K562 (cell line): ENCODE results near the gene HLA-DRB1.

Experiments used
- CC2D1A ChIP-seq: fragments of 450-650 bp; IDR thresholded peaks from 2 replicates; pipeline ENCODE4 v1.6.1; 2017; ENCODE audit warnings: mild to moderate bottlenecking
- CTCF ChIP-seq, 3 experiments: IDR thresholded peaks in 2 of 3; conservative IDR thresholded peaks in 1 of 3; 2 replicates each; pipeline ENCODE4 v1.5.1; 2011 to 2012; ENCODE audit warnings: low read length in 3 of 3, mild to moderate bottlenecking in 3 of 3, control low read depth in 2 of 3, improper control_type of control experiment in 1 of 3, inconsistent platforms in 1 of 3, low read depth in 1 of 3, mixed read lengths in 1 of 3, moderate library complexity in 1 of 3; ENCODE audit not compliant: insufficient read depth in 2 of 3
- DEAF1 ChIP-seq: fragments of 450-650 bp; formaldehyde crosslinking; IDR thresholded peaks from 2 replicates; pipeline ENCODE4 v1.4.0; 2020; ENCODE audit warnings: mild to moderate bottlenecking, moderate library complexity
- EP300 ChIP-seq: IDR thresholded peaks from 2 replicates; pipeline ENCODE4 v1.6.1; 2012; ENCODE audit warnings: low read length, improper control_type of control experiment
- POLR2AphosphoS5 ChIP-seq: IDR thresholded peaks from 2 replicates; pipeline ENCODE4 v1.6.1; 2011; ENCODE audit warnings: mild to moderate bottlenecking, low read depth, low read length, moderate library complexity; ENCODE audit not compliant: control insufficient read depth, insufficient read depth
- RFX5 ChIP-seq: IDR thresholded peaks from 2 replicates; pipeline ENCODE4 v1.6.1; 2011; ENCODE audit warnings: low read depth, mild to moderate bottlenecking, improper control_type of control experiment, low read length
- THRB ChIP-seq: fragments of 450-650 bp; formaldehyde crosslinking; conservative IDR thresholded peaks from 2 replicates; pipeline ENCODE4 v1.4.0; 2022; ENCODE audit warnings: mild to moderate bottlenecking, missing genetic modification characterization
- ZNF121 ChIP-seq: sonication (generic); formaldehyde crosslinking; conservative IDR thresholded peaks from 2 replicates; pipeline ENCODE4 v1.8.0; 2022; ENCODE audit warnings: missing genetic modification reagents
- ZNF324 ChIP-seq: fragments of 250-450 bp; sonication (Bioruptor Pico); IDR thresholded peaks from 2 replicates; pipeline ENCODE4 v1.4.0; 2020; ENCODE audit warnings: mild to moderate bottlenecking
- ZNF354B ChIP-seq: fragments of 250-450 bp; sonication (Bioruptor Pico); IDR thresholded peaks from 2 replicates; pipeline ENCODE4 v1.4.0; 2020

GRCh38 chr6:32603222-32603621, 13.6 kb upstream of the HLA-DRB1 start:
- no peak for TF ChIP-seq RFX5
- TF ChIP-seq EP300, result no peak
- TF ChIP-seq THRB (CRISPR knock-in tag), result no peak
- no peak for TF ChIP-seq DEAF1 (CRISPR knock-in tag)
- no peak for TF ChIP-seq ZNF354B (CRISPR knock-in tag)
- TF ChIP-seq ZNF121 (CRISPR knock-in tag), result no peak
- TF ChIP-seq CC2D1A, result no peak
- TF ChIP-seq ZNF324 (CRISPR knock-in tag), result no peak
- TF ChIP-seq CTCF (IDR thresholded peaks at IDR 0.05 in 2 of 3, conservative IDR thresholded peaks at IDR 0.05 in 1 of 3; ENCODE audit: insufficient read depth in 2 of 3, low read depth in 1 of 3, low read length in 3 of 3), result no peak
- TF ChIP-seq POLR2AphosphoS5, result no peak
